H1 (cell line): ENCODE data around the gene IL18BP.

Experiments
- CTCF ChIP-seq, 3 experiments: IDR thresholded peaks; 1 replicate in 2 of 3; 2 replicates in 1 of 3; pipeline versions ENCODE4 v1.5.1 to v1.6.1; 2011; ENCODE audit warnings: low read length in 3 of 3, mild to moderate bottlenecking in 3 of 3, inconsistent platforms in 2 of 3, low read depth in 1 of 3, moderate library complexity in 1 of 3; ENCODE audit not compliant: insufficient read depth in 1 of 3; ENCODE audit errors: control extremely low read depth in 1 of 3
- EGR1 ChIP-seq: IDR thresholded peaks from 2 replicates; pipeline ENCODE4 v1.6.1; 2011; ENCODE audit warnings: low read depth, low read length, borderline replicate concordance
- EP300 ChIP-seq, 2 experiments: IDR thresholded peaks; 1 replicate in 1 of 2; 2 replicates in 1 of 2; pipeline ENCODE4 v1.6.1; 2011 to 2012; ENCODE audit warnings: low read depth in 2 of 2, low read length in 2 of 2, mild to moderate bottlenecking in 2 of 2, borderline replicate concordance in 1 of 2, inconsistent platforms in 1 of 2, moderate library complexity in 1 of 2
- MAFK ChIP-seq: IDR thresholded peaks from 2 replicates; pipeline ENCODE4 v1.6.1; 2012; ENCODE audit warnings: low read depth, mild to moderate bottlenecking, improper control_type of control experiment, low read length
- POLR2AphosphoS5 ChIP-seq: IDR thresholded peaks from 2 replicates; pipeline ENCODE4 v1.6.1; 2011; ENCODE audit warnings: low read depth, low read length
- RBBP5 ChIP-seq: IDR thresholded peaks from 2 replicates; pipeline ENCODE4 v1.7.1; 2012; ENCODE audit warnings: low read depth, mild to moderate bottlenecking, inconsistent platforms, low read length, moderate library complexity, borderline replicate concordance
- SIN3A ChIP-seq, 2 experiments: IDR thresholded peaks in 1 of 2; conservative IDR thresholded peaks in 1 of 2; 2 replicates each; pipeline ENCODE4 v1.6.1; 2011 to 2012; ENCODE audit warnings: low read length in 2 of 2, improper control_type of control experiment in 1 of 2, low read depth in 1 of 2, mild to moderate bottlenecking in 1 of 2
- SIRT6 ChIP-seq: IDR thresholded peaks from one replicate; pipeline ENCODE4 v1.7.1; 2012; ENCODE audit warnings: low read length, inconsistent platforms
- SRF ChIP-seq: IDR thresholded peaks from 2 replicates; pipeline ENCODE4 v1.6.1; 2011; ENCODE audit warnings: mild to moderate bottlenecking, low read depth, low read length, moderate library complexity
- TBP ChIP-seq: IDR thresholded peaks from 2 replicates; pipeline ENCODE4 v1.6.1; 2011; ENCODE audit warnings: low read depth, low read length, improper control_type of control experiment

- TF ChIP-seq EP300 (IDR thresholded peaks at IDR 0.05; ENCODE audit: borderline replicate concordance in 1 of 2, low read depth in 2 of 2, low read length in 2 of 2) (no peak), RBBP5 (no peak), SIRT6 (no peak), POLR2AphosphoS5 (no peak), MAFK (no peak), CTCF (IDR thresholded peaks at IDR 0.05; ENCODE audit: control extremely low read depth in 1 of 3, insufficient read depth in 1 of 3, low read depth in 1 of 3, low read length in 3 of 3) (no peak), EGR1 (no peak), TBP (no peak), SRF (no peak), SIN3A (conservative IDR thresholded peaks at IDR 0.05 in 1 of 2, IDR thresholded peaks at IDR 0.05 in 1 of 2; ENCODE audit: low read depth in 1 of 2, low read length in 2 of 2) (no peak)
Observed at GRCh38 chr11:72012091-72012630, 13.5 kb downstream of the IL18BP start.
